Endothelial cell of umbilical vein (primary cell): ENCODE results near the gene DNAJC30. TPM values are rescaled to one million over a fixed set of nuclear protein-coding genes. Genes with fewer than 3 reads are reported as not detected.

Experiments used
- BruUV-seq: library from RNA; stranded (reverse); fragments of 400-500 nt; replicated peaks from 2 replicates; lab custom pipeline; 2021; lab: Mats Ljungman, UMichigan
- CTCF ChIA-PET: fragments of 300-600, 350-600 bp; sonication (Branson Sonifier 250); formaldehyde crosslinking; loops from one replicate; lab custom pipeline; 2021; ENCODE audit warnings: antibody characterized with exemption, inconsistent platforms; lab: Charles Lee
- POLR2A ChIA-PET: fragments of 300-600, 350-600 bp; sonication (Branson Sonifier 250); formaldehyde crosslinking; loops from one replicate; lab custom pipeline; 2021; ENCODE audit warnings: antibody characterized with exemption, inconsistent platforms; lab: Charles Lee
- DNase-seq: peaks from one replicate; pipeline ENCODE4 v3.0.0-alpha.2; 2011; ENCODE audit warnings: low read depth, low spot score
- FAIRE-seq: peaks from 2 replicates; lab custom pipeline; 2011; peaks lifted over from hg19 to GRCh38; lab: Jason Lieb, UNC
- H2AFZ ChIP-seq: 2 replicates; pipeline ENCODE4 v1.6.0; 2012; ENCODE audit warnings: low read depth, low read length, control low read depth, inconsistent platforms
- H3K27ac ChIP-seq: 2 replicates; pipeline ENCODE4 v1.5.1; 2011; ENCODE audit warnings: low read depth, mild to moderate bottlenecking, control low read depth, low read length, moderate library complexity; ENCODE audit not compliant: insufficient read depth
- H3K27me3 ChIP-seq, 2 experiments: 2 replicates each; pipeline versions ENCODE4 v1.6.0 to v1.6.1; 2011; ENCODE audit warnings: low read length in 2 of 2, mixed read lengths in 1 of 2; ENCODE audit not compliant: control insufficient read depth in 2 of 2, insufficient read depth in 2 of 2
- H3K36me3 ChIP-seq, 2 experiments: 2 replicates in 1 of 2; 3 replicates in 1 of 2; pipeline ENCODE4 v1.5.1; 2011; ENCODE audit warnings: low read length in 2 of 2, mild to moderate bottlenecking in 1 of 2, moderate library complexity in 1 of 2; ENCODE audit not compliant: control insufficient read depth in 2 of 2, insufficient read depth in 2 of 2; ENCODE audit errors: extremely low read depth in 1 of 2
- H3K4me1 ChIP-seq: 3 replicates; pipeline ENCODE4 v1.5.1; 2011; ENCODE audit warnings: mild to moderate bottlenecking, low read length; ENCODE audit not compliant: control insufficient read depth, insufficient read depth; ENCODE audit errors: extremely low read depth
- H3K4me2 ChIP-seq: 2 replicates; pipeline ENCODE4 v1.6.1; 2011; ENCODE audit warnings: low read length, control low read depth, mixed read lengths; ENCODE audit not compliant: insufficient read depth
- H3K4me3 ChIP-seq, 3 experiments: fragments of 200-600 bp in 1 of 3; sonication (generic), shearing (Covaris generic) in 1 of 3; replicated peaks in 1 of 3; 2 replicates each; pipeline ENCODE4 v1.5.1; 2011 to 2016; ENCODE audit warnings: control low read depth in 3 of 3, low read length in 3 of 3, mild to moderate bottlenecking in 2 of 3, inconsistent platforms in 1 of 3, low read depth in 1 of 3, moderate library complexity in 1 of 3; ENCODE audit not compliant: insufficient read depth in 1 of 3
- H3K79me2 ChIP-seq: 2 replicates; pipeline ENCODE4 v1.6.0; 2012; ENCODE audit warnings: low read length, inconsistent platforms; ENCODE audit not compliant: control insufficient read depth, insufficient read depth
- H3K9ac ChIP-seq: replicated peaks from 2 replicates; pipeline ENCODE3; 2011; ENCODE audit warnings: low read length, control low read depth; ENCODE audit not compliant: insufficient read depth; ENCODE audit errors: extremely low read depth
- H3K9me1 ChIP-seq: replicated peaks from 3 replicates; pipeline ENCODE4 v1.6.0; 2011; ENCODE audit warnings: mild to moderate bottlenecking, low read length; ENCODE audit not compliant: control insufficient read depth, insufficient read depth; ENCODE audit errors: extremely low read depth
- H3K9me3 ChIP-seq: replicated peaks from 2 replicates; pipeline ENCODE4 v1.5.1; 2012; ENCODE audit warnings: low read length, inconsistent platforms; ENCODE audit not compliant: control insufficient read depth, insufficient read depth
- H4K20me1 ChIP-seq: replicated peaks from 2 replicates; pipeline ENCODE3; 2011; ENCODE audit warnings: mild to moderate bottlenecking, low read length; ENCODE audit not compliant: control insufficient read depth, insufficient read depth; ENCODE audit errors: extremely low read depth
- CTCF ChIP-seq, 2 donors: IDR thresholded peaks; 1 replicate in 1 of 2; 2 replicates in 1 of 2; pipeline ENCODE4 v1.5.1; 2011; ENCODE audit warnings: low read length in 2 of 2, mild to moderate bottlenecking in 2 of 2, moderate library complexity in 2 of 2, control low read depth in 1 of 2, inconsistent platforms in 1 of 2, low read depth in 1 of 2; ENCODE audit not compliant: insufficient read depth in 1 of 2; ENCODE audit errors: extremely low read depth in 1 of 2
- EZH2 ChIP-seq: IDR thresholded peaks from 2 replicates; pipeline ENCODE4 v1.6.1; 2012; ENCODE audit warnings: borderline replicate concordance, low read depth, mild to moderate bottlenecking, moderate library complexity, low read length, inconsistent platforms; ENCODE audit not compliant: severe bottlenecking
- FOS ChIP-seq: IDR thresholded peaks from 2 replicates; pipeline ENCODE4 v1.6.1; 2011; ENCODE audit warnings: mild to moderate bottlenecking, low read length, moderate library complexity, borderline replicate concordance; ENCODE audit not compliant: insufficient read depth
- GATA2 ChIP-seq: IDR thresholded peaks from 2 replicates; pipeline ENCODE4 v1.7.0; 2011; ENCODE audit warnings: low read depth, mild to moderate bottlenecking, moderate library complexity, mixed read lengths, low read length; ENCODE audit not compliant: insufficient read length, insufficient read depth
- JUN ChIP-seq: IDR thresholded peaks from 2 replicates; pipeline ENCODE4 v1.6.1; 2011; ENCODE audit warnings: borderline replicate concordance, low read depth; ENCODE audit not compliant: insufficient read length, insufficient read depth
- MAX ChIP-seq: IDR thresholded peaks from 2 replicates; pipeline ENCODE4 v1.6.1; 2011; ENCODE audit not compliant: insufficient read depth, insufficient read length
- MYC ChIP-seq: IDR thresholded peaks from one replicate; pipeline ENCODE4 v1.6.1; 2011; ENCODE audit warnings: mild to moderate bottlenecking, low read depth, low read length
- POLR2A ChIP-seq: IDR thresholded peaks from 2 replicates; pipeline ENCODE4 v1.6.1; 2012; ENCODE audit warnings: low read depth, mild to moderate bottlenecking, control low read depth, low read length
- POLR2AphosphoS5 ChIP-seq: IDR thresholded peaks from 2 replicates; pipeline ENCODE4 v1.6.1; 2012; ENCODE audit warnings: low read depth, mild to moderate bottlenecking, control low read depth, low read length, moderate library complexity; ENCODE audit not compliant: insufficient read depth
- dilution Hi-C: fragments of 300-500 bp; cut with MboI; formaldehyde crosslinking; loops from one replicate; pipeline ENCODE4 v1.15.0; 2019; ENCODE audit warnings: low sequenced_read_pairs; ENCODE audit not compliant: extremely low pct_ligation_motif_present
- intact Hi-C: fragments of 100-400 bp; cut with micrococcal nuclease; formaldehyde crosslinking; loops from one replicate; pipeline ENCODE4 v1.10.0; 2022
- polyA plus RNA-seq, 4 experiments: library from polyadenylated mRNA; depleted of rRNA in 3 of 4; stranded (reverse) in 3 of 4; unstranded in 1 of 4; fragments of >200 nt; gene quantifications; 2 replicates each; pipeline versions ENCODE4 v1.2.1 to v1.2.3, GENCODE V29; 2011 to 2012; ENCODE audit warnings: missing spikeins in 1 of 4
- total RNA-seq: library from RNA; stranded (reverse); gene quantifications from 2 replicates; pipeline ENCODE4 v1.2.3, GENCODE V29; 2021

Gene DNAJC30
- total and polyA plus RNA-seq, 2 donors (not counting 3 experiments of a cell fraction or from before 2014, with no cell fraction given), result 10.6 to 11.9 TPM

DNA sequence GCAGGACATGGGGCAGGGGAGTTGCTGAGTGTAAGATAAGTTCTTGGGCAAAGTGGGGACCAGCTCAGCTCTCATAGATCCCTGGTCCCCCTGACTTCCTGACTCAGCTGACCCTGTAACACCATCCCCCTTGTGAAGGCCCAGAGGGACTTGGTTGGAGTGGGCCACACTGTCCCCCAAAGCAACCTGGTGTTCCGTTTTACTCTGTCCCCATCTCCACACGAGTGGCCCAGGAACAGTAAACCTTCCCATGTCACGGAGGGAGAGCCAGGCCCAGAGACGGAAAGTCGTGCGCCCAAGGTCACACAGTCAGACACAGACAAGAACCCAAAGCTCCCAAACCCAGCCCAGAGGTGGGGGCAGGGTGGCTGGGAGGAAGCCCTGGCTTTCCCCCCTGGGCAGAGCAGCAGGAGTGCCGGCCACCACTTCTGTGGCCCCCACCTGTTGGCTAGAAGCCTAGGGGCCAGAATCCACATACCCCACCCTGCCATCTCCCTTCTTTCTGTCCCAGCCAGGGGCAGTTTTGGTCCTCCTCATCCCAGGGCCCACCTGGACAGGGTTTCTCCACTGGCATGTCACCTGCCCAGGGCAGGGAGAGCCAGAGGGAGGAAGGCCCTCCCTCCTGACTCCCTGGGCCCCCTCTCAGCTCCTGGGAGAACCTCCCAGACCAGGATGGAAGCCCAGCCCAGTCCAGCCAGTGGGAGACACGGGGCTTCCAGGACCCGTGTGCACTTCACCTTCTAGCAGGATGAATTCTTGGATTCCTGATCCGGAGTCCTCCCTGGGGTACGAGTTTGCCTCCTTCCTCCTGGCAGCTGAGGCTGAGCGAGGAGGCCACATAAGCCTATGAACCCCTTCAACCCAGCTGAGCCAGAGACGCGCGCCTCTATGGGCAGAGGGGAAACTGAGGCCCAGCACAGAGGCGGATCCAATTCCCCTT is 36.2 kb downstream of the DNAJC30 start:
- intact Hi-C loops, result no loop called here
- H2AFZ ChIP-seq, result no peak overlapping the region
- H3K4me2 ChIP-seq, result no peak overlapping the region
- no peak overlapping the region for H3K9ac ChIP-seq
- H3K79me2 ChIP-seq, result no peaks in the 10 kb centered on the region
- no TSS peak for BruUV-seq
- H3K9me1 ChIP-seq, result no peaks in the 10 kb centered on the region
- ChIA-PET CTCF (interaction anchor here (1.3 to 2.4 kb wide), 3 partner anchors 18 to 78 kb away, joined by 3 to 5 read pairs (median 4); no protein-coding TSS in a partner anchor), POLR2A (no interaction called here)
- H3K36me3 ChIP-seq, result no peaks in the 10 kb centered on the region
- H3K27me3 ChIP-seq, result peaks cover 38 to 48% of the 10 kb centered on the region in 2 experiments
- FAIRE-seq (no peak), DNase-seq (no peak)
- H3K9me3 ChIP-seq, result no peaks in the 10 kb centered on the region
- no peak for TF ChIP-seq EZH2
- TF ChIP-seq MYC, result no peak
- no peak for TF ChIP-seq FOS
- no peak for TF ChIP-seq POLR2A
- no peak for TF ChIP-seq GATA2
- no peak for TF ChIP-seq POLR2AphosphoS5
- no peak for TF ChIP-seq CTCF (IDR thresholded peaks at IDR 0.05; ENCODE audit: extremely low read depth in 1 of 2, insufficient read depth in 1 of 2, low read depth in 1 of 2, low read length in 2 of 2)
- TF ChIP-seq JUN, result no peak
- no peak for TF ChIP-seq MAX
- peaks cover 4% of the 10 kb centered on the region for H3K4me1 ChIP-seq
- H3K4me3 ChIP-seq, result no peak overlapping the region
- dilution Hi-C loops, result no loop called here
- no peaks in the 10 kb centered on the region for H4K20me1 ChIP-seq
- no peak overlapping the region for H3K27ac ChIP-seq
